ENCODE measurements around the gene CEP350.

- TF ChIP-seq CTCF (conservative IDR thresholded peaks at IDR 0.05 in 1 of 2, IDR thresholded peaks at IDR 0.05 in 1 of 2; ENCODE audit: low read depth in 1 of 2, low read length in 2 of 2), result no peak
- no peak for TF ChIP-seq EZH2 (IDR thresholded peaks at IDR 0.05; ENCODE audit: low read length, missing control alignments)
Observed at GRCh38 chr1:180117764-180118116, 163.1 kb downstream of the CEP350 start.
